Adrenal gland (tissue), 12 donors: ENCODE results near the gene CSTPP1. TPM values are rescaled to one million over a fixed set of nuclear protein-coding genes. Genes with fewer than 3 reads are reported as not detected.

Experiments used
- DNase-seq, 7 donors: peaks; one replicate each; pipeline ENCODE4 v3.0.0-alpha.2; 2019 to 2020
- H3K27ac ChIP-seq, 5 donors: fragments of 200-600 bp; sonication (generic) in 4 of 5; 1 replicate in 3 of 5; 2 replicates in 2 of 5; pipeline versions ENCODE4 v1.5.1 to v1.8.0; 2016 to 2020; ENCODE audit warnings: mild to moderate bottlenecking in 1 of 5
- H3K27me3 ChIP-seq: fragments of 200-600 bp; 2 replicates; pipeline ENCODE4 v1.8.0; 2021
- H3K36me3 ChIP-seq, 2 donors: fragments of 200-600 bp; replicated peaks in 1 of 2; 1 replicate in 1 of 2; 2 replicates in 1 of 2; pipeline versions ENCODE4 v1.5.1 to v1.8.0; 2018 to 2022
- H3K4me1 ChIP-seq, 2 donors: fragments of 200-600 bp; replicated peaks in 1 of 2; 1 replicate in 1 of 2; 2 replicates in 1 of 2; pipeline versions ENCODE4 v1.5.1 to v1.8.0; 2018 to 2021
- H3K4me3 ChIP-seq, 4 donors: fragments of 200-600 bp; sonication (generic) in 3 of 4; one replicate each; pipeline ENCODE4 v1.5.1; 2016 to 2018
- H3K9me3 ChIP-seq, 3 donors: fragments of 200-600 bp; sonication (generic) in 1 of 3; replicated peaks in 1 of 3; 1 replicate in 2 of 3; 2 replicates in 1 of 3; pipeline versions ENCODE4 v1.5.1 to v1.8.0; 2016 to 2021
- CTCF ChIP-seq, 6 experiments: fragments of 450-650 bp in 4 of 6; fragments of 200-600 bp in 2 of 6; sonication (generic) in 1 of 6; IDR thresholded peaks; 1 replicate in 5 of 6; 2 replicates in 1 of 6; pipeline versions ENCODE4 v1.5.1 to v1.8.0; 2016 to 2021; ENCODE audit warnings: antibody characterized with exemption in 6 of 6, mild to moderate bottlenecking in 2 of 6, moderate library complexity in 1 of 6
- POLR2A ChIP-seq, 2 donors: fragments of 450-650 bp; IDR thresholded peaks; one replicate each; pipeline ENCODE4 v1.6.1; 2017; ENCODE audit warnings: antibody characterized with exemption in 2 of 2, mild to moderate bottlenecking in 2 of 2, moderate library complexity in 1 of 2
- WGBS, 4 donors: extraction: QIAGEN DNeasy Blood & Tissue Kit in 2 of 4; methylation state at CpG; one replicate each; pipeline versions ENCODE4 v1.1.5 to v1.1.7; 2013 to 2017; 5-methylcytosine and 5-hydroxymethylcytosine counted together
- intact Hi-C, 2 donors: fragments of 100-400 bp; cut with DNase I; formaldehyde crosslinking; loops; one replicate each; pipeline versions ENCODE4 v1.14.1 to v1.15.0; 2022 to 2023
- polyA plus RNA-seq, 3 donors: library from polyadenylated mRNA; stranded (reverse); fragments of 200-250 nt in 2 of 3; fragments of 350-450 nt in 1 of 3; fragmentation: Illumina TruSeq in 1 of 3; extraction: RNeasy Lipid Tissue Mini Kit (QIAGEN cat#74804) in 1 of 3; gene quantifications; one replicate each; pipeline ENCODE4 v1.2.3, GENCODE V29; 2013 to 2014
- total RNA-seq, 9 donors: library from RNA; depleted of rRNA in 4 of 9; stranded (reverse); fragments of >200 nt in 4 of 9; fragments of 120-200 nt in 1 of 9; fragmentation: NEBNext Ultra II Directional in 1 of 9; extraction: Animal tissue kit (Norgen Biotek cat#: 25700) in 1 of 9; gene quantifications; one replicate each; pipeline versions ENCODE4 v1.1.0 to v1.2.4, GENCODE V29; 2013 to 2023
- donor health status: healthy with polysubstance abuse.
- donor health status: Bipolar disorder and iron deficiency.
- donor health status: DM: yes; HTN: yes; CAD: no.
- donor health status: DM: no; HTN: no; CAD: no.
- donor health status: DM: no; HTN: no; CAD: no.
- donor health status: DM: yes; HTN: yes; CAD: no.

CSTPP1 gene
- total and polyA plus RNA-seq, 12 donors, result 17.6 to 63.0 (median 24.4) TPM

- intact Hi-C loops, result no loop called here
- Histone ChIP-seq H3K27me3 (no peaks in the 10 kb centered on the region), H3K27ac (no peak overlapping the region), H3K4me1 (no peaks in the 10 kb centered on the region), H3K9me3 (no peaks in the 10 kb centered on the region), H3K36me3 (no peaks in the 10 kb centered on the region), H3K4me3 (no peak overlapping the region)
- TF ChIP-seq POLR2A (IDR thresholded peaks at IDR 0.05) (no peak), CTCF (IDR thresholded peaks at IDR 0.05) (no peak)
- no peak for DNase-seq
- 84 to 96% (median 90%) methylated on average over 3 of the region's 3 CpGs for WGBS, 4 donors
Observed at GRCh38 chr11:47099214-47099917, 162.8 kb downstream of the CSTPP1 start.

GRCh38 chr11:47099918-47100315 lies 163.4 kb downstream of the CSTPP1 start:
- Histone ChIP-seq H3K27ac (no peak overlapping the region), H3K36me3 (no peaks in the 10 kb centered on the region), H3K27me3 (no peaks in the 10 kb centered on the region), H3K4me3 (no peak overlapping the region), H3K4me1 (no peaks in the 10 kb centered on the region), H3K9me3 (no peaks in the 10 kb centered on the region)
- no peak for DNase-seq
- intact Hi-C loops, result no loop called here
- TF ChIP-seq POLR2A (IDR thresholded peaks at IDR 0.05), result no peak
- TF ChIP-seq CTCF (IDR thresholded peaks at IDR 0.05), result no peak

GRCh38 chr11:47101406-47101805 lies 164.8 kb downstream of the CSTPP1 start:
- no peaks in the 10 kb centered on the region for H3K4me1 ChIP-seq
- 83 to 87% (median 84%) methylated on average over 3 of the region's 3 CpGs for WGBS, 4 donors
- TF ChIP-seq CTCF (IDR thresholded peaks at IDR 0.05), result no peak
- H3K4me3 ChIP-seq, result no peak overlapping the region
- no peaks in the 10 kb centered on the region for H3K9me3 ChIP-seq
- H3K27ac ChIP-seq, result no peak overlapping the region
- no peaks in the 10 kb centered on the region for H3K27me3 ChIP-seq
- intact Hi-C loops, result no loop called here
- no peaks in the 10 kb centered on the region for H3K36me3 ChIP-seq
- no peak for DNase-seq

DNA sequence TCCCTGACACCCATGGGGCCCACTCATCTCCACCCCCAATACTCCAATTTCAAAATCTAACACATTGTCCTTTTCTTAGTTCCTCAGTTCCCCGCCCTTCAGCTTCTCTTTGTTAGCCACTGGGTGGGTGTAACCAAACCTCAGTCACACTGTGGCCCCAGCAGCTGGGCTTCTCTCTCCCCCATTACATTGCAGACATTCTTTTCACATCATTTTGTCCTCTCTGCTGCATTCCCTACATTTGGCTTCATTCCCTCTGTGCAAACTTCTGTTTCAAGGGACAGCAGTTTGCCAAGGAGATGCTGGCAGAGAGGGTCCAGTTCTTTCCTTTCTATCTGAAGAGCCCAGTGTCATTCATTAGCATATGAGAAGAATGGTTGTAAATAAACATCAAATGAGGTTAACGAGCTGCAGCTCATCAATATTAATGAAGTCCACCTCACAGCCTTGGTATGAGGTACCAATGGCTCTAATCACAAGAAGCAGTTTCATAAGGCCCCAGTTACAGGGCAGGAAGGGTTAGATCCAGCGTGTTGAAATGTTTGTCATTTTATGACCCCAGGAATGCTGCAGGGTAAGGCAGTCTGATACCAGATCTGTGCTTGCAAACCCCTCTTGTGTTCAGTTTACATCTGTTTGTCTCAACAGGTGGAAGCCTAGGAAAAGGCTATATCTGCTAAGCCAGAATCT lies 167.8 kb downstream of the CSTPP1 start:
- Histone ChIP-seq H3K27ac (no peak overlapping the region), H3K9me3 (no peaks in the 10 kb centered on the region), H3K36me3 (no peaks in the 10 kb centered on the region), H3K4me3 (no peak overlapping the region), H3K27me3 (no peaks in the 10 kb centered on the region), H3K4me1 (no peaks in the 10 kb centered on the region)
- TF ChIP-seq CTCF (IDR thresholded peaks at IDR 0.05) (no peak), POLR2A (IDR thresholded peaks at IDR 0.05) (no peak)
- intact Hi-C loops, result no loop called here
- 71 to 88% (median 85%) methylated on average over 3 of the region's 3 CpGs for WGBS, 4 donors
- no peak for DNase-seq
